GM23338 (cell line): Measurements from ENCODE around the gene CDKL4. TPM values are rescaled to one million over a fixed set of nuclear protein-coding genes. Genes with fewer than 3 reads are reported as not detected.

Experiments
- ATAC-seq: fragments of 200-7000 bp; cut with Tn5 transposase; 3 replicates; pipeline ENCODE4 v1.9.1; 2020
- DNase-seq: peaks from one replicate; pipeline ENCODE4 v3.0.0-alpha.2; 2015; ENCODE audit warnings: low spot score
- H2AFZ ChIP-seq: fragments of 200-600 bp; sonication (generic); 2 replicates; pipeline ENCODE4 v1.8.0; 2016; ENCODE audit warnings: antibody characterized with exemption, mild to moderate bottlenecking, moderate library complexity
- H3F3A ChIP-seq: fragments of 200-600 bp; sonication (generic); replicated peaks from 2 replicates; pipeline ENCODE4 v1.8.0; 2017; ENCODE audit warnings: antibody characterized with exemption, mixed run types, low read depth
- H3K27ac ChIP-seq: fragments of 200-600 bp; sonication (generic); 2 replicates; pipeline ENCODE4 v1.6.1; 2016; ENCODE audit warnings: low read depth
- H3K27me3 ChIP-seq: fragments of 200-600 bp; sonication (generic); 2 replicates; pipeline ENCODE4 v1.8.0; 2016; ENCODE audit warnings: mild to moderate bottlenecking, mixed run types, moderate library complexity; ENCODE audit not compliant: insufficient read depth
- H3K36me3 ChIP-seq: fragments of 200-600 bp; sonication (generic); 2 replicates; pipeline ENCODE4 v1.8.0; 2016; ENCODE audit warnings: mild to moderate bottlenecking; ENCODE audit not compliant: insufficient read depth
- H3K4me1 ChIP-seq: fragments of 200-600 bp; sonication (generic); 2 replicates; pipeline ENCODE4 v1.8.0; 2016; ENCODE audit warnings: mild to moderate bottlenecking, moderate library complexity; ENCODE audit not compliant: insufficient read depth
- H3K4me2 ChIP-seq: fragments of 200-600 bp; sonication (generic); 2 replicates; pipeline ENCODE4 v1.7.1; 2017; ENCODE audit warnings: mixed run types
- H3K4me3 ChIP-seq: fragments of 200-600 bp; sonication (generic); 2 replicates; pipeline ENCODE4 v1.6.1; 2016; ENCODE audit warnings: mixed run types
- H3K79me2 ChIP-seq: fragments of 200-600 bp; sonication (generic); replicated peaks from 2 replicates; pipeline ENCODE4 v1.8.0; 2017; ENCODE audit warnings: mild to moderate bottlenecking; ENCODE audit not compliant: insufficient read depth
- H3K9me2 ChIP-seq: fragments of 200-600 bp; sonication (generic); 2 replicates; pipeline ENCODE4 v1.8.0; 2017; ENCODE audit not compliant: insufficient read depth
- H4K20me1 ChIP-seq: fragments of 200-600 bp; sonication (generic); replicated peaks from 2 replicates; pipeline ENCODE4 v1.8.0; 2017; ENCODE audit warnings: mild to moderate bottlenecking; ENCODE audit not compliant: insufficient read depth
- H3K27ac Mint-ChIP-seq: 2 replicates; pipeline ENCODE4 v1.8.0; 2020; ENCODE audit warnings: inconsistent platforms, mild to moderate bottlenecking, moderate library complexity, mixed read lengths
- H3K27me3 Mint-ChIP-seq: 3 replicates; pipeline ENCODE4 v1.8.0; 2022; ENCODE audit warnings: low read depth, mild to moderate bottlenecking, moderate library complexity, mixed read lengths, inconsistent platforms; ENCODE audit not compliant: insufficient read depth, poor library complexity
- H3K36me3 Mint-ChIP-seq: 3 replicates; pipeline ENCODE4 v1.8.0; 2021; ENCODE audit warnings: low read depth, mild to moderate bottlenecking, inconsistent platforms, moderate library complexity, mixed read lengths
- H3K4me1 Mint-ChIP-seq: 3 replicates; pipeline ENCODE4 v1.8.0; 2020; ENCODE audit warnings: mild to moderate bottlenecking, inconsistent platforms, mixed read lengths
- H3K4me3 Mint-ChIP-seq: 3 replicates; pipeline ENCODE4 v1.8.0; 2021; ENCODE audit warnings: moderate library complexity, mild to moderate bottlenecking, inconsistent platforms, mixed read lengths
- H3K9me3 Mint-ChIP-seq: 3 replicates; pipeline ENCODE4 v1.8.0; 2020; ENCODE audit warnings: moderate library complexity, mild to moderate bottlenecking, inconsistent platforms, mixed read lengths
- CREB1 ChIP-seq: fragments of 250-450 bp; sonication (Bioruptor Pico); IDR thresholded peaks from 2 replicates; pipeline ENCODE4 v1.5.0; 2020; ENCODE audit warnings: low read depth, mild to moderate bottlenecking, moderate library complexity
- CTCF ChIP-seq, 2 experiments: fragments of 200-600 bp in 1 of 2; sonication (generic) in 1 of 2; conservative IDR thresholded peaks; 2 replicates each; pipeline versions ENCODE4 v1.5.1 to v1.6.1; 2016 to 2017; ENCODE audit warnings: antibody characterized with exemption in 2 of 2, low read depth in 2 of 2, mild to moderate bottlenecking in 2 of 2, moderate library complexity in 1 of 2
- EZH2 ChIP-seq: fragments of 200-600 bp; sonication (generic); IDR thresholded peaks from one replicate; pipeline ENCODE4 v1.8.0; 2017; ENCODE audit warnings: antibody characterized with exemption, mild to moderate bottlenecking, low read depth; ENCODE audit not compliant: unreplicated experiment
- EZH2phosphoT487 ChIP-seq: fragments of 200-600 bp; sonication (generic); IDR thresholded peaks from one replicate; pipeline ENCODE4 v1.8.1; 2018; ENCODE audit warnings: antibody characterized with exemption; ENCODE audit not compliant: unreplicated experiment
- JUNB ChIP-seq: IDR thresholded peaks from one replicate; pipeline ENCODE4 v1.6.1; 2016; ENCODE audit warnings: antibody characterized with exemption; ENCODE audit not compliant: unreplicated experiment
- POLR2AphosphoS5 ChIP-seq: IDR thresholded peaks from 2 replicates; pipeline ENCODE4 v1.6.1; 2016; ENCODE audit warnings: antibody characterized with exemption, low read depth
- STAT1 ChIP-seq: IDR thresholded peaks from one replicate; pipeline ENCODE4 v1.6.1; 2016; ENCODE audit warnings: antibody characterized with exemption; ENCODE audit not compliant: unreplicated experiment
- polyA plus RNA-seq: library from polyadenylated mRNA; unstranded; fragments of >200 nt; fragmentation: Nextera tagmentation; extraction: Ambion mirVana; gene quantifications from 2 replicates; pipeline ENCODE4 v1.2.1, GENCODE V29; 2016
- total RNA-seq: library from RNA; depleted of rRNA; stranded (reverse); fragments of >200 nt; shearing (Covaris generic); gene quantifications from 2 replicates; pipeline ENCODE4 v1.2.3, GENCODE V29; 2014
- TF ChIP-seq, protein P1 (sequence below): IDR thresholded peaks from 2 replicates; pipeline ENCODE4 v1.6.1; 2016; ENCODE audit warnings: antibody characterized with exemption
- TF ChIP-seq, protein P2 (sequence below): IDR thresholded peaks from one replicate; pipeline ENCODE4 v1.6.1; 2018; ENCODE audit warnings: antibody characterized with exemption; ENCODE audit not compliant: unreplicated experiment

Gene CDKL4
- total and polyA plus RNA-seq, 2 experiments from 2014 or later, result 0.24 TPM; not detected in 1

GRCh38 chr2:39128919-39129391, 114.8 kb downstream of the CDKL4 start (continued):
- TF ChIP-seq CTCF (conservative IDR thresholded peaks at IDR 0.05; ENCODE audit: low read depth in 2 of 2), result no peak
- TF ChIP-seq STAT1, result no peak
- no peak for TF ChIP-seq POLR2AphosphoS5
- TF ChIP-seq JUNB, result no peak
- no peak for TF ChIP-seq EZH2phosphoT487

DNA sequence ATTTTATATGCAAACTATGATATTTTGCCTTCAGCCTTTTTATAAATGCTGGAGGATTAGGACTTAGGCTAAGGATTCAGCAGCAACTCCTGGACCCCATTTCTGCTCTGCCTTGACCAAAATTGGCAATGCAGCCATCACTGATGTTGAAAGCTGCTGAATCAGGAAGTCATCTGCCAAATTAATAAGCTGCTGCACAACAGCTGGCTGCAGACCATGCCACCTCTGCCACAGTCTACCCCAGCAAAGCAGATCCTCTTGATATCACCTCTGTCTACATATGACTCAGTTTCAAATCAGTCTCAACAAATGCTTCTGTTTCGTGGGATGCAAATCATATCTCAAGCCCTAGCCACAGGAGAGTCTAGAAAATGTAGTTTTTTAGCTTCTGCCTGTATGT, 115.8 kb downstream of the CDKL4 start:
- Histone ChIP-seq H3K27ac (no peak overlapping the region), H3F3A (peaks cover 15% of the 10 kb centered on the region; the same call in 1 of the 2 replicates), H3K4me1 (peaks cover 14% of the 10 kb centered on the region), H4K20me1 (no peaks in the 10 kb centered on the region), H3K79me2 (0 out of 2 replicates have a peak, but pooled peaks cover 1% of the 10 kb centered on the region), H2AFZ (peak overlapping the region; percentile 88), H3K9me2 (peaks cover 5% of the 10 kb centered on the region; the same call in 1 of the 2 replicates), H3K4me2 (no peak overlapping the region), H3K4me3 (no peak overlapping the region), H3K36me3 (no peaks in the 10 kb centered on the region), H3K27me3 (no peaks in the 10 kb centered on the region)
- Mint-ChIP-seq H3K4me1 (peaks cover 12% of the 10 kb centered on the region), H3K27me3 (peaks cover 6% of the 10 kb centered on the region), H3K36me3 (no peaks in the 10 kb centered on the region), H3K9me3 (no peaks in the 10 kb centered on the region; the same call in 2 of the 3 replicates), H3K27ac (no peak overlapping the region), H3K4me3 (no peak overlapping the region)
- DNase-seq (no peak), ATAC-seq (no peak)
- TF ChIP-seq CTCF (conservative IDR thresholded peaks at IDR 0.05; ENCODE audit: low read depth in 2 of 2), result no peak
- TF ChIP-seq JUNB, result no peak
- no peak for TF ChIP-seq CREB1 (CRISPR knock-in tag)
- TF ChIP-seq, protein P1, sequence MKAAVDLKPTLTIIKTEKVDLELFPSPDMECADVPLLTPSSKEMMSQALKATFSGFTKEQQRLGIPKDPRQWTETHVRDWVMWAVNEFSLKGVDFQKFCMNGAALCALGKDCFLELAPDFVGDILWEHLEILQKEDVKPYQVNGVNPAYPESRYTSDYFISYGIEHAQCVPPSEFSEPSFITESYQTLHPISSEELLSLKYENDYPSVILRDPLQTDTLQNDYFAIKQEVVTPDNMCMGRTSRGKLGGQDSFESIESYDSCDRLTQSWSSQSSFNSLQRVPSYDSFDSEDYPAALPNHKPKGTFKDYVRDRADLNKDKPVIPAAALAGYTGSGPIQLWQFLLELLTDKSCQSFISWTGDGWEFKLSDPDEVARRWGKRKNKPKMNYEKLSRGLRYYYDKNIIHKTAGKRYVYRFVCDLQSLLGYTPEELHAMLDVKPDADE, result no peak
- TF ChIP-seq, protein P2, sequence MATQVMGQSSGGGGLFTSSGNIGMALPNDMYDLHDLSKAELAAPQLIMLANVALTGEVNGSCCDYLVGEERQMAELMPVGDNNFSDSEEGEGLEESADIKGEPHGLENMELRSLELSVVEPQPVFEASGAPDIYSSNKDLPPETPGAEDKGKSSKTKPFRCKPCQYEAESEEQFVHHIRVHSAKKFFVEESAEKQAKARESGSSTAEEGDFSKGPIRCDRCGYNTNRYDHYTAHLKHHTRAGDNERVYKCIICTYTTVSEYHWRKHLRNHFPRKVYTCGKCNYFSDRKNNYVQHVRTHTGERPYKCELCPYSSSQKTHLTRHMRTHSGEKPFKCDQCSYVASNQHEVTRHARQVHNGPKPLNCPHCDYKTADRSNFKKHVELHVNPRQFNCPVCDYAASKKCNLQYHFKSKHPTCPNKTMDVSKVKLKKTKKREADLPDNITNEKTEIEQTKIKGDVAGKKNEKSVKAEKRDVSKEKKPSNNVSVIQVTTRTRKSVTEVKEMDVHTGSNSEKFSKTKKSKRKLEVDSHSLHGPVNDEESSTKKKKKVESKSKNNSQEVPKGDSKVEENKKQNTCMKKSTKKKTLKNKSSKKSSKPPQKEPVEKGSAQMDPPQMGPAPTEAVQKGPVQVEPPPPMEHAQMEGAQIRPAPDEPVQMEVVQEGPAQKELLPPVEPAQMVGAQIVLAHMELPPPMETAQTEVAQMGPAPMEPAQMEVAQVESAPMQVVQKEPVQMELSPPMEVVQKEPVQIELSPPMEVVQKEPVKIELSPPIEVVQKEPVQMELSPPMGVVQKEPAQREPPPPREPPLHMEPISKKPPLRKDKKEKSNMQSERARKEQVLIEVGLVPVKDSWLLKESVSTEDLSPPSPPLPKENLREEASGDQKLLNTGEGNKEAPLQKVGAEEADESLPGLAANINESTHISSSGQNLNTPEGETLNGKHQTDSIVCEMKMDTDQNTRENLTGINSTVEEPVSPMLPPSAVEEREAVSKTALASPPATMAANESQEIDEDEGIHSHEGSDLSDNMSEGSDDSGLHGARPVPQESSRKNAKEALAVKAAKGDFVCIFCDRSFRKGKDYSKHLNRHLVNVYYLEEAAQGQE, result no peak
- no peak for TF ChIP-seq EZH2
